GM15510 (cell line): ENCODE measurements around the gene PCYT1A.

Experiments
- POLR2A ChIP-seq: IDR thresholded peaks from 3 replicates; pipeline ENCODE4 v1.6.1; 2011; ENCODE audit warnings: borderline replicate concordance; ENCODE audit not compliant: insufficient read length; ENCODE audit errors: extremely low read depth

Gene PCYT1A

DNA sequence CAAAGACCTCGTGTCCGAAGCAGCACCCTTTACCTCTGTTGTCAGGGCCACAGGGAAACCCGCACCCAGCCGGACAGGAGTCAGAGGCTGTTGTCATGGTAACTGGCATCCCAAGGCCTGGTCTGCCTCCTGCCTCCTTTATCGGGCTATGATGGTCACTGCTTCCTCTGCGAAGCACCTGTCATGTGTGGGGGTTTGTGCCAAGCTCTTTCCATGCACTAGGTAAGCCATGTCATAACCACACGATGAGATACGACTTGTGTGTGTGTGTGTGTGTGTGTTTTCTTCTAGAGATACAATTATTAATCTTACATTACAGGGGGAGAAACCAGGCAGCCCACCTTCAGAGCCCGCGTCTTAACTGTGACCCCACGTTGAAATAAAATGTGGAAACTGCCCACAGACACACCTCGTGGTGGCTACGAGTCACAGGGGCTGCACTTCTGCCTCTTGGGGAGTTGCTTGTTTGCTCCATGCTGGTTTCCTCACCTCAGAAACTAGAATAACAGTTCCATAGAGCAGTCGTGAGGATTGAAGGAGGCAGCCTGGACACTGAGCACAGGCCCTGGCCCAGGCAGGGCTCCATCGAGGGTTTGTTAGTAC, 94.3 kb downstream of the PCYT1A start:
- TF ChIP-seq POLR2A, result no peak

DNA sequence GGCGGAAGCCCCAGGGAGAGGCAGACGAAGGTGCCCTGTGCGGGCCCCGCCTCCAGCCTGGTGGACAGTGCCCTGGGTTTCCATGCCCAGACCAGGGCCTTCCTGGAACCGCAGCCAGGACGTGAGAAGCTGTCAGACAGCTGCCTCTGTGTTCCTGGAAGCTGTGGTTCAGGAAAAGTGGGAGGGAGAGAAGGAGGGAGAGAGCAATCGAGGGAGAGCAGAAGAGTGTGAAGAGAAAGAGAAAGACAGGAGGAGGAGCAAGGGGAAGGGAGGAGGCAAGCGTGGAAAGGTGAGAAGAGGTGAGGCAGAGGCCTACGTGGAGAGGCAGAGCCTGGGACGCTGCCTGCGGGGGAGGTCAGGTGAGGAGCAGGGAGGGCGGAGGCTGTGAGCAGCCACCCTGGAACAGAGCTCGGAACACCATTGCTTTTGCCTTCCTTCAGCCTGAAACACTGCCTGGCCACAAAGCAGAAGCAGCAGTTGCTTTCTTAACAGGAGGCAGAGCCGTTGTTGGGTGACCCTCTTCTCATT, 94.9 kb downstream of the PCYT1A start:
- no peak for TF ChIP-seq POLR2A

DNA sequence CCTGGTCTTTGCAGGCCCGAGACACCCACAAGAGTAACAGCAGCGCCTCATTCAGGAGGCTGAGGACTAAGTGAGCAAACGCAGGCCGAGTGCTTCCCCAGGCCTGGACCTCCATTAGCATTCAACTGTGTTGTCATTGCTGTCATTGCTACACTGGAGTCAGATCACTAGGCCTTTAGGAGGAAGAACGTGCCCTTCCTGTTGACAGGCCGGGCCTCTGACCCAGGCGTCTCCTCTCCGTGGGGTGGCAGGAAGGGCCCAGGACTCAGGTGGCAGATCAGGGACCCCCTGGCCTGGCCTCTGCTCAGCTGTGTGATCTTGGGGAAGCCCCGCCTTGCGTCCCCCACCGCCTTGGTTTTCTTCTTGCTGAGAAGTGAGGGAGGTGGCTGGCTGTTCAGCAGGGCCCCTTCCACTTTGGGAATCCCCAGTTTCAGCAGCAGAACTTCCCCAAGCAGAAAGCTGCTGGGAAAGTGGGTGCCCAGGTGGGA, 95.4 kb downstream of the PCYT1A start:
- TF ChIP-seq POLR2A, result no peak

DNA sequence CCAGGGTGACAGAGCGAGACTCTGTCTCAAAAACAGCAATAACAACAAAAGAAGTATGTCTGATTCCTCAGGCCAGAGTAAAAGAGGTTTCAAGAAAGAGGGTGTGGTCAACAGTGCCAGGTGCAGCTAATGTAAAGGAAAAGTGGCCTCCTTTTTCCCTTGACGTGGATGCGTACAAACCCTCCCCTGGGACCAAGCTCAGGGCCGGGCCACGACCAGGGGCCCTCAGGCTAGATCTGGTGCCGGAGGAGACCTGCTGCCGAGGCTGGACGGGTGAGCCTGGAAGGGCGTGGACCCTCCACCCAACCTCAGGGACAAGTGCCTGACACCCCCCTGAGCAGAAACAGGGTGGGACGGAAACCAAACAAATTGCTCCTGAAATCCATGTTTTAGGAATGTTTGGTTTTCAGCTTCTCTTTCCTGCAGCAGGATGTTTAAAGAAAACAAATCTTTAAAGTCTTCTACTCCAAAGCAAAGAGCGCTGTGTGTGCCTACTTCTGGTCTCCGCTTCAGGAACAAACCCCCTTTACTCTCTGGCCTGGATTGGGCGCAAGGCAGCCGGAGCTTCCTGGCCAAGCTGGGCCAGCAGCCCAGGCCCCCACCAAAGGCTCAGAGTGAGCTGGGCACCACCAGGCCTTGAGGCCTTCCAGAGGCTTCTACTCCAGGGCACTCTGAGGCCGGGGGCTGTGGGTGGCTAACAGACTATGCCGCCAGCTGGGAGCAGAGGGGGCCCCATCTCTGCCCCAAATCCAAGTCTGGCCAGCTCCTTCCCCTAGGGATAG, 97.8 kb downstream of the PCYT1A start:
- TF ChIP-seq POLR2A, result no peak

DNA sequence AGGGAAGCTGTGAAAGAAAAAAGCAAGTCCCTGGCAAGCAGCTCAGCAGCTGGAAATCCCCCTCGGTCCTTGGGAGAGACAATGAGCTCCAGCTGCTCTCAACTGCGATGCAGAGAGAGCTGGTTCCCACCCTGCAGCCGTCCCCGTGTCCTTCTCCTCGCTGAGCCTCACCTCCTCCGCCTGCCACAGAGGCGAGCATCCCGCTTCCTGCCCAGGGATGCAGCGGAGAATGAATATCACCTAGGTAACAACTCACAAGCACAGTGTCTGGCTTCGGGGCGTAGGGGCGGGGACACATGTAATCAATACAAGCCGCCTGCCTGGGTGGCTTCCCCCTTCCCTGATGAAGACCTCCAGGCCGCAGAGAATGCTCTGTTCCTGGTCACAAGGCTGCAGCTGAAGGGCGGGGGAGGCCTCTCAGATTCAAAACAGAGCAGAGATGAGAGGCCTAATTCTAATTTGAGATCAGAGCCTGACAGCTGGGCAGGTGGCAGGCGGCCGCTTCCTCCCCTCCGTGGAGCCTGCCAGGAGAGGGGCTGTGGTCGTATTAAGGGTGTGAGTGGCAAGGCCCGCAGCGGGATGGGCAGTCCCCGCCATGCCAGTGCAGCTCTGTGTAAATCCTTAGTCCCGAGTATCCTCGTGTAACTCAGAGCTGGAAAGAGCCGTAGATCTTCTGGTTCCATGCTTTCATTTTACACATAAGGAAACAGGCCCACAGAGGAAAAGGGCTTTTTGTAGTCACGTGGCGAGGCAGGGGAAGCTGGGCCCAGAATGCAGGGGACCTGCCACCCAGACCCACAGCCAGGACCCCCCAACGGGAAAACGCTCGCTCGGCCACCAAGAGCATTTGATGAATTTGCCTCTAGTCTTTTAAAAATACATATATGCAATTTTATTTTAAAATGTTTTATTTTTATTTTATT, 100.6 kb downstream of the PCYT1A start:
- TF ChIP-seq POLR2A, result no peak

DNA sequence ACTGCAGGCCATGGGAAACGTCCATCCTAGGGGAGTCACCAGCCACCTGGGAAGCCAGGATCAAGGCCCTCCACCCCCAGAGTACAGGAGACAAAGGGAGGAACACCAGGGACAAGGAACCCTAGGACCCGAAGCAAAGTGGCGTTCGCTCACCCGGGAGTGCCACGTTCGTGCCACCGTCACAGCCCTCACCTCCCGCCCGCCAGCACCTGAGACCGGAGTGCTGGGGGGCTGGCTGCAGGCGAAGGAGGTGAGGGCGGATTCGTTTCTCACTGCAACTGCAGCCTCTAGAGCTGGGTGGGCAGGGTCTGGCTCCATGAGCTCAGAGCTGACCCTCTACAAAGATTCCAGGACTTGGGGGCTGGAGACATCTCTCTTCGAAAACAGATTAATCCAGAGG, 102.6 kb downstream of the PCYT1A start:
- no peak for TF ChIP-seq POLR2A

DNA sequence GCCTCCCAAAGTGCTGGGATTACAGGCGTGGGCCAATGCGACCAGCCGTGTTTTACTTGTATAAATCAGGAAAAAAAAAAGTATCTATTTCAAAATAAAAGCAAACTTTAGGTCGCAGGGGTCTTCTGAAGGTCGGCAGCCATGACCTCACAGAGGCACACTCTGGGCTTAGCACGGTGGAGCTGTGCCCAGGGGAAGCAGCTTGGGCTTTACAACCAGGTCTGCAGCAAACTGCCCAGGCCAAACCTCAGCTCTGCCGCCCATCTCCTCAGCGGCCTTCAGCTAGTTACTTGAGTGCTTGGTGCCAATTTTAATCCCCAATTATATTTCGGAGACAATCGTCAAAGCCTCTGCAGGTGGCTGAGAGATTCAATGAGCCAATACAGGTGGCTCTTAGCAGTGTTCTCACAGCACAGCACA, 106.4 kb downstream of the PCYT1A start:
- TF ChIP-seq POLR2A, result no peak

DNA sequence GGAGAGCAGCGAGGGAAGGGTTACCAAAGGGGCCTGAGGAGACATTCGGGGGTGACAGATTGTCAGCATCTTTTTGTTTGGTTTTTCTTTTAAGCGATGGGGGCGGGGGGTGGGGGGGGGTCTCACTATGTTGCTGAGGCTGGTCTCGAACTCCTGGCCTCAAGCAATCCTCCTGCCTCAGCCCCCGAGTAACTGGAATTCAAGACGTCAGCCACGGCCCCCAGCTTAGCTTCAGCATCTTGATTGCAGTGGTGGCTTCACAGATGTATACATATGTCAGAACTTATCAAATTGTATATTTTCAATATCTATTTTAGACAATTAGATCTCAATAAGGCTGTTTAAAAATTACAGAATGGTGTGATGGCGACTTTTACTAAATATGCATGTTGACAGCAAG, 107.2 kb downstream of the PCYT1A start:
- no peak for TF ChIP-seq POLR2A
